ENCODE data around the gene ZNF74.

DNA sequence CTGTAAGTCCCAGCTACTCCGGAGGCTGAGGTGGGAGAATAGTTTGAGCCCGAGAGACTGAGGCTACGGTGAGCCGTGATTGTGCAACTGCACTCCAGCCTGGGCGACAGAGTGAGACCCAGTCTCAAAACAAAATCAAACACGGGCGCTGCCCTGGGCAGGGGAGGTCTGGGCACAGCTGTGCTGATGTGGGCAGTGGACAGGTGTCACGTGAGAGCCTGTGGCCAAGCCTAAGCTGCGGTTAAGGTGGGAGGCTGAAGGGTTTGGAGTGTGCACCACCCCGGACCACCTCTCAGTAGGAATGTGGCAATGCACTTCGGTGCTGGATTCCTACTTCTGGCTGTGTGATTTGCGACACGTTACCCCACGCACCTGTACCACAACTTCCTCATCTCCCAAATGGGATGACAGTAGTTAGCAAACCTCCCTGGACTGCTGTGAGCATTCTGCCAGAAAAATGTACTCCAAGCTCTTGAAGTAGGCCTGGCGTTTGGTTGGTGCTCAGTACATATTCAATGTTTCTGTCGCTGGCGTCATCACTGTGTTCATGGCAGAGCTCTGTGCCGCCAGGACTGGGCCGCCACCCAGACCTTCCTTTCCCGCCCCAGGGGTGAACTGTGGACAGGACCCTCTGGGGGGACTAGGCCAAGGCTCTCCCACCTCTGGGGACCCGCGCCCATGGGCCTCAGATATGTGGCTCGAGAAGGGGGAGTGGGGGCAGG, 807 bp upstream of the ZNF74 start:
- TF ChIP-seq, protein P1, sequence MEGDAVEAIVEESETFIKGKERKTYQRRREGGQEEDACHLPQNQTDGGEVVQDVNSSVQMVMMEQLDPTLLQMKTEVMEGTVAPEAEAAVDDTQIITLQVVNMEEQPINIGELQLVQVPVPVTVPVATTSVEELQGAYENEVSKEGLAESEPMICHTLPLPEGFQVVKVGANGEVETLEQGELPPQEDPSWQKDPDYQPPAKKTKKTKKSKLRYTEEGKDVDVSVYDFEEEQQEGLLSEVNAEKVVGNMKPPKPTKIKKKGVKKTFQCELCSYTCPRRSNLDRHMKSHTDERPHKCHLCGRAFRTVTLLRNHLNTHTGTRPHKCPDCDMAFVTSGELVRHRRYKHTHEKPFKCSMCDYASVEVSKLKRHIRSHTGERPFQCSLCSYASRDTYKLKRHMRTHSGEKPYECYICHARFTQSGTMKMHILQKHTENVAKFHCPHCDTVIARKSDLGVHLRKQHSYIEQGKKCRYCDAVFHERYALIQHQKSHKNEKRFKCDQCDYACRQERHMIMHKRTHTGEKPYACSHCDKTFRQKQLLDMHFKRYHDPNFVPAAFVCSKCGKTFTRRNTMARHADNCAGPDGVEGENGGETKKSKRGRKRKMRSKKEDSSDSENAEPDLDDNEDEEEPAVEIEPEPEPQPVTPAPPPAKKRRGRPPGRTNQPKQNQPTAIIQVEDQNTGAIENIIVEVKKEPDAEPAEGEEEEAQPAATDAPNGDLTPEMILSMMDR (IDR thresholded peaks at IDR 0.05): no peak
- no peak for TF ChIP-seq ZFX (IDR thresholded peaks at IDR 0.05; ENCODE audit: borderline replicate concordance)

Data from 22Rv1 (cell line).